Measurements from ENCODE around the gene TBC1D17. TPM values are rescaled to one million over a fixed set of nuclear protein-coding genes. Genes with fewer than 3 reads are reported as not detected.

Gene TBC1D17
- total RNA-seq, 2 donors from 2014 or later: 27.9 to 31.7 TPM

- H3K27me3 ChIP-seq (replicated peaks; ENCODE audit: insufficient read depth): no peaks in the 10 kb centered on the region
- peak overlapping the region; percentile 97 to 99 for H3K27ac ChIP-seq
- H3K4me3 ChIP-seq: peak overlapping the region; percentile 90
- peaks cover 9 to 30% of the 10 kb centered on the region in 2 donors for H3K4me1 ChIP-seq (ENCODE audit: control insufficient read depth in 1 of 2, low read depth in 2 of 2)
- H3K36me3 ChIP-seq: peaks cover 29% of the 10 kb centered on the region
- no peaks in the 10 kb centered on the region for H3K9me3 ChIP-seq
- no peak for TF ChIP-seq CTCF (IDR thresholded peaks at IDR 0.05)
- DNase-seq (ENCODE audit: low spot score) (peak; percentile 96), ATAC-seq (ENCODE audit: insufficient number of reproducible peaks, low FRiP score, low read depth) (peak; percentile 63)
These were observed 609 bp downstream of the TBC1D17 start for GRCh38 chr19:49877879-49878743.

- Histone ChIP-seq H3K9me3 (no peaks in the 10 kb centered on the region), H3K27ac (peak overlapping the region in 1 of 2 donors; percentile 97), H3K4me1 (ENCODE audit: control insufficient read depth in 1 of 2, low read depth in 2 of 2) (peaks cover 9 to 30% of the 10 kb centered on the region in 2 donors), H3K36me3 (peaks cover 33% of the 10 kb centered on the region), H3K27me3 (replicated peaks; ENCODE audit: insufficient read depth) (no peaks in the 10 kb centered on the region), H3K4me3 (peak overlapping the region; percentile 90)
- no peak for TF ChIP-seq CTCF (IDR thresholded peaks at IDR 0.05)
- ATAC-seq (ENCODE audit: insufficient number of reproducible peaks, low FRiP score, low read depth) (no peak), DNase-seq (ENCODE audit: low spot score) (no peak)
These were observed 1.2 kb downstream of the TBC1D17 start for GRCh38 chr19:49878744-49879070.

- no peak overlapping the region for H3K27ac ChIP-seq
- no peak overlapping the region for H3K4me3 ChIP-seq
- H3K4me1 ChIP-seq (ENCODE audit: control insufficient read depth in 1 of 2, low read depth in 2 of 2): peaks cover 9 to 30% of the 10 kb centered on the region in 2 donors
- no peak for TF ChIP-seq CTCF (IDR thresholded peaks at IDR 0.05)
- H3K27me3 ChIP-seq (replicated peaks; ENCODE audit: insufficient read depth): no peaks in the 10 kb centered on the region
- DNase-seq (ENCODE audit: low spot score) (no peak), ATAC-seq (ENCODE audit: insufficient number of reproducible peaks, low FRiP score, low read depth) (no peak)
- H3K36me3 ChIP-seq: peaks cover 40% of the 10 kb centered on the region
- H3K9me3 ChIP-seq: no peaks in the 10 kb centered on the region
These were observed 1.9 kb downstream of the TBC1D17 start for GRCh38 chr19:49879243-49879963.

- H3K9me3 ChIP-seq: no peaks in the 10 kb centered on the region
- H3K36me3 ChIP-seq: peaks cover 48% of the 10 kb centered on the region
- DNase-seq (ENCODE audit: low spot score): no peak
These were observed 2.8 kb downstream of the TBC1D17 start for GRCh38 chr19:49880162-49880869.

More at GRCh38 chr19:49880162-49880869, 2.8 kb downstream of the TBC1D17 start:
- TF ChIP-seq CTCF (IDR thresholded peaks at IDR 0.05): no peak
- no peaks in the 10 kb centered on the region for H3K27me3 ChIP-seq (replicated peaks; ENCODE audit: insufficient read depth)
- ATAC-seq (ENCODE audit: insufficient number of reproducible peaks, low FRiP score, low read depth): no peak
- peaks cover 8 to 22% of the 10 kb centered on the region in 2 donors for H3K4me1 ChIP-seq (ENCODE audit: control insufficient read depth in 1 of 2, low read depth in 2 of 2)
- H3K27ac ChIP-seq: no peak overlapping the region
- H3K4me3 ChIP-seq: no peak overlapping the region

All from thoracic aorta (tissue), 2 donors.